ENCODE data around the gene SLC22A14.

Gene SLC22A14

DNA sequence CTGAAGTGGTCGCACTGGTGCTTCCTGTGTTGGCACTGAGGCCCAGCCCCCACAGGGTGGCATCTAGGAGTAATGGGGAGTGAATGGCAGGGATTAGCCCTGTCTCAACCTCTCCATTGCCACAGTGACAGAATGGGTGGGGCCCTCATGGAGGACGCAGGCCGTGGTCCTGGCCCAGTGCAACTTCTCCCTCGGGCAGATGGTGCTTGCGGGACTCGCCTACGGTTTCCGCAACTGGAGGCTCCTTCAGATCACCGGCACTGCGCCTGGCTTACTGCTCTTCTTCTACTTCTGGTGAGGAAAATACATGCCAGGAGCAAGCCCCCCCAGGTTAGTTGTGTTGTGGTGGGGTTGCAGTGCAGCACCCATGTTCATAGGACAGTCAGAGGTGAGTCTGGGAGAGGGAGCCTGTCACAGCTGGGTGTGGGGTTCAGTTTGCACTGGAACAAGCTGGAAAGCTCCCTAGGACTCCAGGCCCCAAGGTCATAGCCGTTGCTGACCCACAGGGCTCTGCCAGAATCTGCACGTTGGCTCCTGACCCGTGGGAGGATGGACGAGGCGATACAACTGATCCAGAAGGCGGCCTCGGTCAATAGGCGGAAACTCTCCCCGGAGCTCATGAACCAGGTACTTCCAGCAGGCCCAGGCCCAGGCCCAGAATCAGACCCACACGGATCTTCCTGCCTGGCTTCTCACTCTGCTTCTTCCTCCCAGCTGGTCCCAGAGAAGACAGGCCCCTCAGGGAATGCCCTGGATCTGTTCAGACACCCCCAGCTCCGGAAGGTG lies 7.0 kb upstream of the SLC22A14 start:
- no CpG with 5 or more reads among the region's 21 CpGs for WGBS (ENCODE audit: extremely low coverage, insufficient coverage, low lambda C conversion rate)
- Histone ChIP-seq H3K4me3 (ENCODE audit: low read length) (no peak overlapping the region), H3K36me3 (ENCODE audit: control insufficient read depth, insufficient read depth, low read length) (no peaks in the 10 kb centered on the region), H3K79me1 (ENCODE audit: low read length) (no peaks in the 10 kb centered on the region), H3K27me3 (ENCODE audit: insufficient read depth, low read length, poor library complexity) (no peaks in the 10 kb centered on the region), H2BK15ac (replicated peaks; ENCODE audit: low read depth) (no peak overlapping the region), H3K4me2 (ENCODE audit: low read length) (no peak overlapping the region), H3K56ac (ENCODE audit: low read length) (no peak overlapping the region), H3K4me1 (ENCODE audit: control insufficient read depth, low read depth, low read length) (no peaks in the 10 kb centered on the region), H3K23ac (ENCODE audit: low read length) (no peak overlapping the region), H3K27ac (ENCODE audit: low read depth, low read length) (no peak overlapping the region), H2BK120ac (ENCODE audit: low read depth, low read length) (no peak overlapping the region), H2AK5ac (ENCODE audit: low read length) (no peak overlapping the region), H4K5ac (ENCODE audit: low read length) (no peak overlapping the region), H3K9ac (ENCODE audit: low read length) (no peak overlapping the region), H3K4ac (ENCODE audit: low read depth, low read length) (no peak overlapping the region), H3K79me2 (ENCODE audit: control insufficient read depth, insufficient read depth, low read length) (no peaks in the 10 kb centered on the region), H3K18ac (ENCODE audit: low read length) (no peak overlapping the region), H4K8ac (ENCODE audit: low read depth, low read length) (no peak overlapping the region), H2BK5ac (ENCODE audit: low read length) (no peak overlapping the region)
- no peak for DNase-seq

DNA sequence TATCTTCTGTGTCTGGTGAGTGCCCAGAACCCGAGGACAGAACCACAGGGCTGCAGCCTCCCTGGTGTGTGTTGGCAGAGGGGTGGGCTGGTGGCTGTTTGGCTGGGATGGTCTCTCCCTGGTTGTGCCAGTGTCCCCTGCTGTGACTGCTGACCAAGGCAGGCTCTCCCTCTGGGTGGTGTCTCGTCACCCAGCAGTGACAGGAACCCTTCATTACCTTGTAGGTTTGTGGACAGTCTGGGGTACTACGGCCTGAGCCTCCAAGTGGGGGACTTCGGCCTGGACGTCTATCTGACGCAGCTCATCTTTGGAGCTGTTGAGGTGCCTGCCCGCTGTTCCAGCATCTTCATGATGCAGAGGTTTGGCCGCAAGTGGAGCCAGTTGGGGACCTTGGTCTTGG lies 6.4 kb upstream of the SLC22A14 start:
- Histone ChIP-seq H2BK15ac (replicated peaks; ENCODE audit: low read depth) (no peak overlapping the region), H3K23ac (ENCODE audit: low read length) (no peak overlapping the region), H3K79me1 (ENCODE audit: low read length) (no peaks in the 10 kb centered on the region), H2AK5ac (ENCODE audit: low read length) (no peak overlapping the region), H3K56ac (ENCODE audit: low read length) (no peak overlapping the region), H3K4ac (ENCODE audit: low read depth, low read length) (no peak overlapping the region), H4K8ac (ENCODE audit: low read depth, low read length) (no peak overlapping the region), H3K27me3 (ENCODE audit: insufficient read depth, low read length, poor library complexity) (no peaks in the 10 kb centered on the region), H4K5ac (ENCODE audit: low read length) (no peak overlapping the region), H3K27ac (ENCODE audit: low read depth, low read length) (no peak overlapping the region), H3K36me3 (ENCODE audit: control insufficient read depth, insufficient read depth, low read length) (no peaks in the 10 kb centered on the region), H2BK120ac (ENCODE audit: low read depth, low read length) (no peak overlapping the region), H3K79me2 (ENCODE audit: control insufficient read depth, insufficient read depth, low read length) (no peaks in the 10 kb centered on the region), H3K4me1 (ENCODE audit: control insufficient read depth, low read depth, low read length) (no peaks in the 10 kb centered on the region), H2BK5ac (ENCODE audit: low read length) (no peak overlapping the region), H3K4me2 (ENCODE audit: low read length) (no peak overlapping the region), H3K9ac (ENCODE audit: low read length) (no peak overlapping the region), H3K18ac (ENCODE audit: low read length) (no peak overlapping the region), H3K4me3 (ENCODE audit: low read length) (no peak overlapping the region)
- DNase-seq, result no peak
- no CpG with 5 or more reads among the region's 8 CpGs for WGBS (ENCODE audit: extremely low coverage, insufficient coverage, low lambda C conversion rate)

- Histone ChIP-seq H2BK15ac (replicated peaks; ENCODE audit: low read depth) (no peak overlapping the region), H4K5ac (ENCODE audit: low read length) (no peak overlapping the region)
- no CpG with 5 or more reads among the region's 13 CpGs for WGBS (ENCODE audit: extremely low coverage, insufficient coverage, low lambda C conversion rate)
Observed at GRCh38 chr3:38276081-38276916, 5.8 kb upstream of the SLC22A14 start.

GRCh38 chr3:38276917-38277630 lies 5.0 kb upstream of the SLC22A14 start:
- H3K23ac ChIP-seq (ENCODE audit: low read length), result no peak overlapping the region
- H3K56ac ChIP-seq (ENCODE audit: low read length), result no peak overlapping the region
- no peak overlapping the region for H2BK15ac ChIP-seq (replicated peaks; ENCODE audit: low read depth)
- H2BK120ac ChIP-seq (ENCODE audit: low read depth, low read length), result no peak overlapping the region
- no peak overlapping the region for H4K5ac ChIP-seq (ENCODE audit: low read length)
- H3K27me3 ChIP-seq (ENCODE audit: insufficient read depth, low read length, poor library complexity), result no peaks in the 10 kb centered on the region
- no peak for DNase-seq
- no peak overlapping the region for H3K4me2 ChIP-seq (ENCODE audit: low read length)
- no peak overlapping the region for H4K8ac ChIP-seq (ENCODE audit: low read depth, low read length)
- no peaks in the 10 kb centered on the region for H3K79me2 ChIP-seq (ENCODE audit: control insufficient read depth, insufficient read depth, low read length)
- no CpG with 5 or more reads among the region's 13 CpGs for WGBS (ENCODE audit: extremely low coverage, insufficient coverage, low lambda C conversion rate)
- no peak overlapping the region for H3K4ac ChIP-seq (ENCODE audit: low read depth, low read length)
- no peaks in the 10 kb centered on the region for H3K36me3 ChIP-seq (ENCODE audit: control insufficient read depth, insufficient read depth, low read length)
- no peak overlapping the region for H2AK5ac ChIP-seq (ENCODE audit: low read length)
- no peak overlapping the region for H3K18ac ChIP-seq (ENCODE audit: low read length)
- no peak overlapping the region for H3K27ac ChIP-seq (ENCODE audit: low read depth, low read length)
- no peak overlapping the region for H3K4me3 ChIP-seq (ENCODE audit: low read length)
- H3K79me1 ChIP-seq (ENCODE audit: low read length), result no peaks in the 10 kb centered on the region
- no peak overlapping the region for H2BK5ac ChIP-seq (ENCODE audit: low read length)
- H3K4me1 ChIP-seq (ENCODE audit: control insufficient read depth, low read depth, low read length), result peaks cover 2% of the 10 kb centered on the region
- no peak overlapping the region for H3K9ac ChIP-seq (ENCODE audit: low read length)

More at GRCh38 chr3:38276081-38276916, 5.8 kb upstream of the SLC22A14 start:
- H3K27me3 ChIP-seq (ENCODE audit: insufficient read depth, low read length, poor library complexity), result no peaks in the 10 kb centered on the region
- H2BK120ac ChIP-seq (ENCODE audit: low read depth, low read length), result no peak overlapping the region
- no peak overlapping the region for H4K8ac ChIP-seq (ENCODE audit: low read depth, low read length)
- no peak overlapping the region for H3K4ac ChIP-seq (ENCODE audit: low read depth, low read length)
- no peaks in the 10 kb centered on the region for H3K79me2 ChIP-seq (ENCODE audit: control insufficient read depth, insufficient read depth, low read length)
- no peaks in the 10 kb centered on the region for H3K79me1 ChIP-seq (ENCODE audit: low read length)
- no peak overlapping the region for H3K9ac ChIP-seq (ENCODE audit: low read length)
- H3K56ac ChIP-seq (ENCODE audit: low read length), result no peak overlapping the region
- no peak overlapping the region for H2BK5ac ChIP-seq (ENCODE audit: low read length)
- DNase-seq, result no peak
- H3K27ac ChIP-seq (ENCODE audit: low read depth, low read length), result no peak overlapping the region
- H3K4me1 ChIP-seq (ENCODE audit: control insufficient read depth, low read depth, low read length), result no peaks in the 10 kb centered on the region
- no peak overlapping the region for H3K4me3 ChIP-seq (ENCODE audit: low read length)
- no peak overlapping the region for H3K4me2 ChIP-seq (ENCODE audit: low read length)
- H2AK5ac ChIP-seq (ENCODE audit: low read length), result no peak overlapping the region
- H3K23ac ChIP-seq (ENCODE audit: low read length), result no peak overlapping the region
- no peak overlapping the region for H3K18ac ChIP-seq (ENCODE audit: low read length)
- H3K36me3 ChIP-seq (ENCODE audit: control insufficient read depth, insufficient read depth, low read length), result no peaks in the 10 kb centered on the region

DNA sequence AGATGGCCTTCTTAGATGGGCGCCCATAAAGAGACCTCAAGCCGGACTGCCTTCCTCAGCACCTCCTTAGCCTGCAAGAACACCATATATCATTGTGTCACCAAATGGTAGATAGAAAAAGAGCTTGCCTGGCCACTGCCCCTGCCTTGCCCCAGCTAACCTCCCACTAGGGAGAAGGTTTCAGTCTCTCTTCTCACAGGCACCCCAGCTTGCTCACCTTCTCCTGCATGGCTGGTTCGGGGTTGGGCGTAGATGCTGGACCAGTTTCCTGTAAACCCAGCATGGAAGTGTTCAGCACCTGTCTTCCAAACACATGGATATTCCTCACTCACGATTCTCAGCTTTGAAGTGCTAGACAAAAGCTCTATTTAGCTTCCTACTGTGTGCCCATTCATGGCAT lies 3.3 kb upstream of the SLC22A14 start:
- H3K27ac ChIP-seq (ENCODE audit: low read depth, low read length), result no peak overlapping the region
- H4K5ac ChIP-seq (ENCODE audit: low read length), result no peak overlapping the region
- no peak overlapping the region for H3K4me3 ChIP-seq (ENCODE audit: low read length)
- DNase-seq, result no peak
- H3K4me2 ChIP-seq (ENCODE audit: low read length), result no peak overlapping the region
- no peak overlapping the region for H3K4ac ChIP-seq (ENCODE audit: low read depth, low read length)
- WGBS (ENCODE audit: extremely low coverage, insufficient coverage, low lambda C conversion rate), result no CpG with 5 or more reads among the region's 5 CpGs
- no peak overlapping the region for H3K9ac ChIP-seq (ENCODE audit: low read length)
- H2AK5ac ChIP-seq (ENCODE audit: low read length), result no peak overlapping the region
- H3K36me3 ChIP-seq (ENCODE audit: control insufficient read depth, insufficient read depth, low read length), result no peaks in the 10 kb centered on the region
- no peak overlapping the region for H4K8ac ChIP-seq (ENCODE audit: low read depth, low read length)
- H3K27me3 ChIP-seq (ENCODE audit: insufficient read depth, low read length, poor library complexity), result no peaks in the 10 kb centered on the region
- H3K56ac ChIP-seq (ENCODE audit: low read length), result no peak overlapping the region
- H3K23ac ChIP-seq (ENCODE audit: low read length), result no peak overlapping the region
- H2BK120ac ChIP-seq (ENCODE audit: low read depth, low read length), result no peak overlapping the region
- H3K4me1 ChIP-seq (ENCODE audit: control insufficient read depth, low read depth, low read length), result peaks cover 2% of the 10 kb centered on the region
- no peaks in the 10 kb centered on the region for H3K79me2 ChIP-seq (ENCODE audit: control insufficient read depth, insufficient read depth, low read length)
- no peak overlapping the region for H3K18ac ChIP-seq (ENCODE audit: low read length)
- no peaks in the 10 kb centered on the region for H3K79me1 ChIP-seq (ENCODE audit: low read length)
- no peak overlapping the region for H2BK15ac ChIP-seq (replicated peaks; ENCODE audit: low read depth)
- no peak overlapping the region for H2BK5ac ChIP-seq (ENCODE audit: low read length)

All from mesendoderm (in vitro differentiated cells).